Neural crest cell (in vitro differentiated cells): ENCODE results near the gene LENG8. TPM values are rescaled to one million over a fixed set of nuclear protein-coding genes. Genes with fewer than 3 reads are reported as not detected.
"Not testable (repeated sequence)": the region's sequence is repeated elsewhere in the genome, so short reads cannot be mapped to it uniquely, and the experiment has no call there.

Experiments used
- DNase-seq: peaks from one replicate; pipeline ENCODE4 v3.0.0; 2021; ENCODE audit warnings: low read depth, mixed read lengths, low spot score
- H3K27ac Mint-ChIP-seq: one replicate; pipeline ENCODE4 v1.8.0; 2021; ENCODE audit warnings: mild to moderate bottlenecking, mixed read lengths; ENCODE audit not compliant: unreplicated experiment
- H3K27me3 Mint-ChIP-seq: 2 replicates; pipeline ENCODE4 v1.8.0; 2021; ENCODE audit warnings: low read depth, mild to moderate bottlenecking, mixed read lengths
- H3K36me3 Mint-ChIP-seq: 2 replicates; pipeline ENCODE4 v1.8.0; 2021; ENCODE audit warnings: low read depth, mild to moderate bottlenecking, mixed read lengths
- H3K4me1 Mint-ChIP-seq: 2 replicates; pipeline ENCODE4 v1.8.0; 2021; ENCODE audit warnings: mixed read lengths
- H3K4me3 Mint-ChIP-seq: one replicate; pipeline ENCODE4 v1.8.0; 2021; ENCODE audit warnings: mild to moderate bottlenecking, mixed read lengths
- H3K9me3 Mint-ChIP-seq: 2 replicates; pipeline ENCODE4 v1.8.0; 2021; ENCODE audit warnings: mixed read lengths
- CTCF ChIP-seq: fragments of 200-600 bp; sonication (generic); conservative IDR thresholded peaks from 2 replicates; pipeline ENCODE4 v1.5.0; 2021; ENCODE audit warnings: antibody characterized with exemption, mild to moderate bottlenecking
- total RNA-seq: library from RNA; stranded (reverse); gene quantifications from 2 replicates; pipeline ENCODE4 v1.2.1, GENCODE V29; 2021

LENG8 gene
- total RNA-seq, 1 donor from 2014 or later, result 161 TPM

GRCh38 chr19:54493967-54494585, 45.1 kb downstream of the LENG8 start:
- peaks cover 39% of the 10 kb centered on the region for H3K27me3 Mint-ChIP-seq
- peaks cover 3% of the 10 kb centered on the region for H3K9me3 Mint-ChIP-seq
- no peak overlapping the region for H3K27ac Mint-ChIP-seq
- TF ChIP-seq CTCF, result no peak
- DNase-seq, result no peak
- H3K4me1 Mint-ChIP-seq, result no peaks in the 10 kb centered on the region
- H3K36me3 Mint-ChIP-seq, result no peaks in the 10 kb centered on the region
- H3K4me3 Mint-ChIP-seq, result no peak overlapping the region

GRCh38 chr19:54495284-54495683, 46.3 kb downstream of the LENG8 start:
- not testable (repeated sequence) for H3K4me3 Mint-ChIP-seq, DNase-seq, H3K9me3 Mint-ChIP-seq, H3K27ac Mint-ChIP-seq, H3K36me3 Mint-ChIP-seq, H3K4me1 Mint-ChIP-seq
- H3K27me3 Mint-ChIP-seq, result peaks cover 31% of the 10 kb centered on the region

GRCh38 chr19:54497747-54498450, 48.9 kb downstream of the LENG8 start:
- DNase-seq, H3K9me3 Mint-ChIP-seq, H3K4me1 Mint-ChIP-seq, H3K4me3 Mint-ChIP-seq, H3K36me3 Mint-ChIP-seq, H3K27ac Mint-ChIP-seq: not testable (repeated sequence)
- H3K27me3 Mint-ChIP-seq, result peaks cover 19% of the 10 kb centered on the region

GRCh38 chr19:54498451-54498772, 49.4 kb downstream of the LENG8 start:
- H3K27me3 Mint-ChIP-seq, result peaks cover 16% of the 10 kb centered on the region
- H3K27ac Mint-ChIP-seq, H3K4me1 Mint-ChIP-seq, H3K4me3 Mint-ChIP-seq, H3K9me3 Mint-ChIP-seq, DNase-seq, H3K36me3 Mint-ChIP-seq: not testable (repeated sequence)

- no peak for DNase-seq
- TF ChIP-seq CTCF, result no peak
- H3K27ac Mint-ChIP-seq, result no peak within 1 kb of the TSS
- peaks cover 3% of the 10 kb centered on the region for H3K36me3 Mint-ChIP-seq
- H3K27me3 Mint-ChIP-seq, result peaks cover 7% of the 10 kb centered on the region
- H3K9me3 Mint-ChIP-seq, result no peaks in the 10 kb centered on the region
- H3K4me1 Mint-ChIP-seq, result no peaks in the 10 kb centered on the region
- no peak within 1 kb of the TSS for H3K4me3 Mint-ChIP-seq
These were observed 53.6 kb downstream of the LENG8 start, which contains the start of gene LAIR2 for GRCh38 chr19:54502518-54503048. LAIR2 (plus strand) TSS chr19:54502831; CDS start chr19:54502919, 88 bp downstream.

GRCh38 chr19:54505542-54505941, 56.5 kb downstream of the LENG8 start:
- not testable (repeated sequence) for H3K9me3 Mint-ChIP-seq, H3K4me1 Mint-ChIP-seq, DNase-seq, H3K4me3 Mint-ChIP-seq, H3K36me3 Mint-ChIP-seq, H3K27ac Mint-ChIP-seq, H3K27me3 Mint-ChIP-seq

GRCh38 chr19:54506079-54506478, 57.1 kb downstream of the LENG8 start:
- DNase-seq, result no peak
- TF ChIP-seq CTCF, result no peak
- H3K4me3 Mint-ChIP-seq, result no peak overlapping the region
- H3K36me3 Mint-ChIP-seq, result peaks cover 3% of the 10 kb centered on the region
- H3K4me1 Mint-ChIP-seq, result no peaks in the 10 kb centered on the region
- no peaks in the 10 kb centered on the region for H3K9me3 Mint-ChIP-seq
- H3K27ac Mint-ChIP-seq, result no peak overlapping the region
- no peaks in the 10 kb centered on the region for H3K27me3 Mint-ChIP-seq

GRCh38 chr19:54507038-54507717, 58.2 kb downstream of the LENG8 start:
- not testable (repeated sequence) for DNase-seq, H3K4me1 Mint-ChIP-seq, H3K27me3 Mint-ChIP-seq, H3K36me3 Mint-ChIP-seq, H3K27ac Mint-ChIP-seq, H3K9me3 Mint-ChIP-seq, H3K4me3 Mint-ChIP-seq
